GM23338 (cell line): Measurements from ENCODE around the gene RNGTT. TPM values are rescaled to one million over a fixed set of nuclear protein-coding genes. Genes with fewer than 3 reads are reported as not detected.

Experiments
- ATAC-seq: fragments of 200-7000 bp; cut with Tn5 transposase; 3 replicates; pipeline ENCODE4 v1.9.1; 2020
- DNase-seq: peaks from one replicate; pipeline ENCODE4 v3.0.0-alpha.2; 2015; ENCODE audit warnings: low spot score
- H2AFZ ChIP-seq: fragments of 200-600 bp; sonication (generic); 2 replicates; pipeline ENCODE4 v1.8.0; 2016; ENCODE audit warnings: antibody characterized with exemption, mild to moderate bottlenecking, moderate library complexity
- H3F3A ChIP-seq: fragments of 200-600 bp; sonication (generic); replicated peaks from 2 replicates; pipeline ENCODE4 v1.8.0; 2017; ENCODE audit warnings: antibody characterized with exemption, mixed run types, low read depth
- H3K27ac ChIP-seq: fragments of 200-600 bp; sonication (generic); 2 replicates; pipeline ENCODE4 v1.6.1; 2016; ENCODE audit warnings: low read depth
- H3K27me3 ChIP-seq: fragments of 200-600 bp; sonication (generic); 2 replicates; pipeline ENCODE4 v1.8.0; 2016; ENCODE audit warnings: mild to moderate bottlenecking, mixed run types, moderate library complexity; ENCODE audit not compliant: insufficient read depth
- H3K36me3 ChIP-seq: fragments of 200-600 bp; sonication (generic); 2 replicates; pipeline ENCODE4 v1.8.0; 2016; ENCODE audit warnings: mild to moderate bottlenecking; ENCODE audit not compliant: insufficient read depth
- H3K4me1 ChIP-seq: fragments of 200-600 bp; sonication (generic); 2 replicates; pipeline ENCODE4 v1.8.0; 2016; ENCODE audit warnings: mild to moderate bottlenecking, moderate library complexity; ENCODE audit not compliant: insufficient read depth
- H3K4me2 ChIP-seq: fragments of 200-600 bp; sonication (generic); 2 replicates; pipeline ENCODE4 v1.7.1; 2017; ENCODE audit warnings: mixed run types
- H3K4me3 ChIP-seq: fragments of 200-600 bp; sonication (generic); 2 replicates; pipeline ENCODE4 v1.6.1; 2016; ENCODE audit warnings: mixed run types
- H3K79me2 ChIP-seq: fragments of 200-600 bp; sonication (generic); replicated peaks from 2 replicates; pipeline ENCODE4 v1.8.0; 2017; ENCODE audit warnings: mild to moderate bottlenecking; ENCODE audit not compliant: insufficient read depth
- H3K9me2 ChIP-seq: fragments of 200-600 bp; sonication (generic); 2 replicates; pipeline ENCODE4 v1.8.0; 2017; ENCODE audit not compliant: insufficient read depth
- H4K20me1 ChIP-seq: fragments of 200-600 bp; sonication (generic); replicated peaks from 2 replicates; pipeline ENCODE4 v1.8.0; 2017; ENCODE audit warnings: mild to moderate bottlenecking; ENCODE audit not compliant: insufficient read depth
- H3K27ac Mint-ChIP-seq: 2 replicates; pipeline ENCODE4 v1.8.0; 2020; ENCODE audit warnings: inconsistent platforms, mild to moderate bottlenecking, moderate library complexity, mixed read lengths
- H3K27me3 Mint-ChIP-seq: 3 replicates; pipeline ENCODE4 v1.8.0; 2022; ENCODE audit warnings: low read depth, mild to moderate bottlenecking, moderate library complexity, mixed read lengths, inconsistent platforms; ENCODE audit not compliant: insufficient read depth, poor library complexity
- H3K36me3 Mint-ChIP-seq: 3 replicates; pipeline ENCODE4 v1.8.0; 2021; ENCODE audit warnings: low read depth, mild to moderate bottlenecking, inconsistent platforms, moderate library complexity, mixed read lengths
- H3K4me1 Mint-ChIP-seq: 3 replicates; pipeline ENCODE4 v1.8.0; 2020; ENCODE audit warnings: mild to moderate bottlenecking, inconsistent platforms, mixed read lengths
- H3K4me3 Mint-ChIP-seq: 3 replicates; pipeline ENCODE4 v1.8.0; 2021; ENCODE audit warnings: moderate library complexity, mild to moderate bottlenecking, inconsistent platforms, mixed read lengths
- H3K9me3 Mint-ChIP-seq: 3 replicates; pipeline ENCODE4 v1.8.0; 2020; ENCODE audit warnings: moderate library complexity, mild to moderate bottlenecking, inconsistent platforms, mixed read lengths
- EZH2 ChIP-seq: fragments of 200-600 bp; sonication (generic); IDR thresholded peaks from one replicate; pipeline ENCODE4 v1.8.0; 2017; ENCODE audit warnings: antibody characterized with exemption, mild to moderate bottlenecking, low read depth; ENCODE audit not compliant: unreplicated experiment
- JUNB ChIP-seq: IDR thresholded peaks from one replicate; pipeline ENCODE4 v1.6.1; 2016; ENCODE audit warnings: antibody characterized with exemption; ENCODE audit not compliant: unreplicated experiment
- POLR2AphosphoS5 ChIP-seq: IDR thresholded peaks from 2 replicates; pipeline ENCODE4 v1.6.1; 2016; ENCODE audit warnings: antibody characterized with exemption, low read depth
- STAT1 ChIP-seq: IDR thresholded peaks from one replicate; pipeline ENCODE4 v1.6.1; 2016; ENCODE audit warnings: antibody characterized with exemption; ENCODE audit not compliant: unreplicated experiment
- ZNF114 ChIP-seq: fragments of 250-450 bp; sonication (Bioruptor Pico); IDR thresholded peaks from 2 replicates; pipeline ENCODE4 v1.5.0; 2020; ENCODE audit warnings: mild to moderate bottlenecking, moderate library complexity
- ZNF331 ChIP-seq: fragments of 250-450 bp; sonication (Bioruptor Pico); IDR thresholded peaks from 2 replicates; pipeline ENCODE4 v1.5.0; 2020; ENCODE audit warnings: low read depth, mild to moderate bottlenecking, moderate library complexity
- ZNF462 ChIP-seq: fragments of 250-450 bp; sonication (Bioruptor Pico); IDR thresholded peaks from 2 replicates; pipeline ENCODE4 v1.5.0; 2020; ENCODE audit warnings: mild to moderate bottlenecking, moderate library complexity
- polyA plus RNA-seq: library from polyadenylated mRNA; unstranded; fragments of >200 nt; fragmentation: Nextera tagmentation; extraction: Ambion mirVana; gene quantifications from 2 replicates; pipeline ENCODE4 v1.2.1, GENCODE V29; 2016
- total RNA-seq: library from RNA; depleted of rRNA; stranded (reverse); fragments of >200 nt; shearing (Covaris generic); gene quantifications from 2 replicates; pipeline ENCODE4 v1.2.3, GENCODE V29; 2014
- TF ChIP-seq, protein P1 (sequence below): IDR thresholded peaks from 2 replicates; pipeline ENCODE4 v1.6.1; 2016; ENCODE audit warnings: antibody characterized with exemption

The RNGTT gene
- total and polyA plus RNA-seq, 2 experiments from 2014 or later, result 11.2 to 29.2 TPM

- TF ChIP-seq ZNF462 (CRISPR knock-in tag) (no peak), JUNB (no peak), ZNF114 (CRISPR knock-in tag) (no peak), ZNF331 (CRISPR knock-in tag) (no peak), STAT1 (no peak), POLR2AphosphoS5 (no peak), EZH2 (no peak)
- TF ChIP-seq, protein P1, sequence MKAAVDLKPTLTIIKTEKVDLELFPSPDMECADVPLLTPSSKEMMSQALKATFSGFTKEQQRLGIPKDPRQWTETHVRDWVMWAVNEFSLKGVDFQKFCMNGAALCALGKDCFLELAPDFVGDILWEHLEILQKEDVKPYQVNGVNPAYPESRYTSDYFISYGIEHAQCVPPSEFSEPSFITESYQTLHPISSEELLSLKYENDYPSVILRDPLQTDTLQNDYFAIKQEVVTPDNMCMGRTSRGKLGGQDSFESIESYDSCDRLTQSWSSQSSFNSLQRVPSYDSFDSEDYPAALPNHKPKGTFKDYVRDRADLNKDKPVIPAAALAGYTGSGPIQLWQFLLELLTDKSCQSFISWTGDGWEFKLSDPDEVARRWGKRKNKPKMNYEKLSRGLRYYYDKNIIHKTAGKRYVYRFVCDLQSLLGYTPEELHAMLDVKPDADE, result no peak
Observed at GRCh38 chr6:88734544-88734943, 228.9 kb downstream of the RNGTT start (continued).

- peak; percentile 85 for ATAC-seq
- no peaks in the 10 kb centered on the region for H4K20me1 ChIP-seq
- H3K4me3 ChIP-seq, result peak overlapping the region; percentile 26; the same call in 1 of the 2 replicates
- H2AFZ ChIP-seq, result no peak overlapping the region
- peaks cover 17% of the 10 kb centered on the region; the same call in 1 of the 2 replicates for H3K27me3 ChIP-seq
- peaks cover 45% of the 10 kb centered on the region for H3K4me1 ChIP-seq
- Mint-ChIP-seq H3K9me3 (no peaks in the 10 kb centered on the region), H3K27me3 (peaks cover 2% of the 10 kb centered on the region), H3K4me3 (peak overlapping the region; percentile 31), H3K4me1 (peaks cover 50% of the 10 kb centered on the region), H3K36me3 (no peaks in the 10 kb centered on the region), H3K27ac (peak overlapping the region; percentile 76)
- H3K27ac ChIP-seq, result 0 out of 2 replicates have a peak overlapping the region, but pooled peaks have one; percentile 48
- H3K9me2 ChIP-seq, result no peaks in the 10 kb centered on the region
- DNase-seq, result peak; percentile 82
- no peaks in the 10 kb centered on the region for H3F3A ChIP-seq
- H3K79me2 ChIP-seq, result no peaks in the 10 kb centered on the region
- peak overlapping the region; percentile 48 for H3K4me2 ChIP-seq
- H3K36me3 ChIP-seq, result no peaks in the 10 kb centered on the region
- TF ChIP-seq ZNF462 (CRISPR knock-in tag), result peak; percentile 85
Observed at GRCh38 chr6:88730611-88731011, 232.8 kb downstream of the RNGTT start.
